Right ventricle myocardium inferior (tissue), 1 donor: Measurements from ENCODE around the gene NOMO2. TPM values are rescaled to one million over a fixed set of nuclear protein-coding genes. Genes with fewer than 3 reads are reported as not detected.
"Not testable (repeated sequence)": the region's sequence is repeated elsewhere in the genome, so short reads cannot be mapped to it uniquely, and the experiment has no call there.

Source experiments
- ATAC-seq: fragments of 200-7000 bp; cut with Tn5 transposase; one replicate; pipeline ENCODE4 v1.9.1; 2020; ENCODE audit warnings: mild to moderate bottlenecking, moderate library complexity
- DNase-seq: peaks from one replicate; pipeline ENCODE4 v3.0.0; 2021; ENCODE audit errors: missing footprints
- intact Hi-C: fragments of 100-400 bp; cut with DNase I; formaldehyde crosslinking; loops from one replicate; pipeline ENCODE4 v1.11.0; 2022
- microRNA-seq: library from miRNA; unstranded; fragments of <30 nt; microRNA quantifications from one replicate; pipeline ENCODE4 v1.2.0, GENCODE V29; 2020
- total RNA-seq: library from RNA; stranded (reverse); fragmentation: NEBNext Ultra II Directional; extraction: Animal tissue kit (Norgen Biotek cat#: 25700); gene quantifications from one replicate; pipeline ENCODE4 v1.2.1, GENCODE V29; 2021
- donor health status: DM: no; HTN: yes; CAD: no; lungs with severe emphysema.

NOMO2 gene
- total RNA-seq, 1 donor from 2014 or later: 175 TPM

- intact Hi-C loops, DNase-seq, ATAC-seq: not testable (repeated sequence)
Measured at GRCh38 chr16:18401159-18401558, 160.7 kb downstream of the NOMO2 start.

GRCh38 chr16:18394363-18394762 is 167.5 kb downstream of the NOMO2 start:
- intact Hi-C loops, DNase-seq, ATAC-seq: not testable (repeated sequence)

- intact Hi-C loops, DNase-seq: not testable (repeated sequence)
- ATAC-seq: peak; percentile 20
Measured at GRCh38 chr16:18387767-18388166, 174.1 kb downstream of the NOMO2 start.

GRCh38 chr16:18386517-18386916 is 175.4 kb downstream of the NOMO2 start:
- intact Hi-C loops, ATAC-seq, DNase-seq: not testable (repeated sequence)

- intact Hi-C loops, DNase-seq, ATAC-seq: not testable (repeated sequence)
Measured at GRCh38 chr16:18385285-18385684, 176.6 kb downstream of the NOMO2 start.

- DNase-seq, intact Hi-C loops, ATAC-seq: not testable (repeated sequence)
Measured at GRCh38 chr16:18384869-18385268, 177.0 kb downstream of the NOMO2 start.

- DNase-seq, ATAC-seq, intact Hi-C loops: not testable (repeated sequence)
Measured at GRCh38 chr16:18384098-18384636, 177.7 kb downstream of the NOMO2 start.

- ATAC-seq, intact Hi-C loops, DNase-seq: not testable (repeated sequence)
Measured at GRCh38 chr16:18382696-18383095, 179.2 kb downstream of the NOMO2 start.

Small RNAs within 50 kb of the gene (microRNA-seq; reads per million reads assigned to microRNA genes)
- gene MIR3179-3 (not detected), gene MIR3179-4 (not detected), gene MIR3180-3 (not detected), gene MIR3670-3 (not detected), gene MIR3670-4 (not detected), gene MIR6770-3 (not detected)

Other genes with a start within 250 kb of the NOMO2 start
- 0.16 TPM for gene NPIPA8, start 225.4 kb downstream of the NOMO2 start, total RNA-seq
- 750 TPM for gene RPS15A, start 228.2 kb upstream of the NOMO2 start, total RNA-seq
- 27.2 TPM for gene ARL6IP1, start 239.5 kb upstream of the NOMO2 start, total RNA-seq